Kidney glomerular epithelial cell (primary cell): Measurements from ENCODE around the gene ANO2.
"Not testable (repeated sequence)": the region's sequence is repeated elsewhere in the genome, so short reads cannot be mapped to it uniquely, and the experiment has no call there.

ENCODE experiments used
- DNase-seq: peaks from one replicate; lab custom pipeline; 2025; lab: John Stamatoyannopoulos, UW

ANO2 gene

DNA sequence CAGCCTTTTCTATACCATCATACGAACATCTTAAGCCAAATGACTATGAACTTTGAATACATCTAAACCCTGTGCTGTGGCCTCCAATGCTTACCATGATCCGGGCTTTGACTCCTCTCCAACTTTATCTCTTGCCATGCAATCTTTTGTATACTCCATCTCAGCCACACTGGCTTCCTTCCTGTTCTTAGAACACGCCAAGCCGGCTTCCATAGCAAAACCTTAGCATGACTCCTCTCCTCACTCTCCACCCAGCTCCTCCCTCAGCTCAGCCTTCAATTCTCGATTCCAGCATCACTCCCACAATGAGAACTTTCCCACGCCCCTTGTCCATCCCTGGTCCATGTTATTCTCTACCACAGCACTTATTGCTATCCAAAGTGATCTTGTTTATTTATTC is 284.8 kb downstream of the ANO2 start:
- DNase-seq = no peak

DNA sequence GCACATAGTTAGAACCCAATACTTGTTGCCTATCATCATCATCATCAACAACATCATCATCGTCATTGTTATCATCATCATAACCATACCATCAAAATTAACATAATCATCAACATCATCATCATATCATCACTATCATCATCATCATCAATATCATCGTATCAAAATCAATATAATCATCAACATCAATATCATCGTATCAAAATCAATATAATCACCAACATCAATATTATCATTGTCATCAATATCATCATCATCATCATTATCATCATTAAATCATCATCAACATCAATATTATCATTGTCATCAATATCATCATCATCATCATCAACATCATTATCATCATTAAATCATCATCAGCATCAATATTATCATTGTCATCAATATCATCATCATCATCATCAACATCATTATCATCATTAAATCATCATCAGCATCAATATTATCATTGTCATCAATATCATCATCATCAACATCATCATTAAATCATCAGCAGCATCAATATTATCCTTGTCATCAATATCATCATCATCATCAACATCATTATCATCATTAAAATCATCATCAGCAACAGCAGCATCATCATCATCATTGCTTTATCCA is 286.6 kb downstream of the ANO2 start:
- not testable (repeated sequence) for DNase-seq

DNA sequence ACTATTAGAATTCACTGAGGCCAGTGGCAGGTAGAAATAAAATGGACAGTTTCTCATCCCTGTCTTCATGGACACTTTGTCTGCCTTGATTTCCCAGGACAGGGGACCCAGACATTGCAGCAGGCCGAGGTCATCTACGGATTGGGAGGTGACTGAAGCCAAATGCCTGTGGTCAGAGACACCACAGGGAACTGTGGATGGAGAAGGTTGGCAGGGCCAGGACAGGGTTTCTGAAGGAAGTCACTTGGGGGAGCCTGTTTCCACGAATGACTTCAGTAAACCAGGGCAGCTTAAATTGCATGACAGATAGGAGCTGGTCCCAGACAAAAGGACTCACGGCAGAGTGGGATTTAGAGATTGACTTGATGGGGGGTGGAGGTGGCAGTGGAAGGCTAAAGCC is 288.2 kb downstream of the ANO2 start:
- no peak for DNase-seq

GRCh38 chr12:5655120-5655519 is 289.9 kb downstream of the ANO2 start:
- DNase-seq = no peak

GRCh38 chr12:5654019-5654418 is 291.0 kb downstream of the ANO2 start:
- no peak for DNase-seq

GRCh38 chr12:5650829-5651461 is 294.1 kb downstream of the ANO2 start:
- DNase-seq = no peak

DNA sequence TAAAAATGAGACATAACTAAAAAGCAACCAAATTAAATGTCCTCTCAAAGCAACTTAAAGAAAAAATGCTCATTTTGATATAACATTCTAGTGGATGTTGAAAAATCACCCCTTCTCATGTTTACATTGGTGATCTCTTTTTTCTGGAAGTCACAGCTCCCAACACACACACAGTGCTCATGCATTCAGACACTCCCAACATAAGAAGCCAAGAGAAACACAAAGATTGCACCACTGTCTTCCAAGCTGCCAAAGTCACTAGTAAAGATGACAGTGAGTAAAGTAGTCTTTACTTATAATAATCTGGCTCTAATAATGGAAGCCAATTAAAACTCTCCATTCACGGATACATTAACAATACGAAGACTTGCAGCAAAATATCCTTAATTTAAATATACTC is 294.8 kb downstream of the ANO2 start:
- no peak for DNase-seq

DNA sequence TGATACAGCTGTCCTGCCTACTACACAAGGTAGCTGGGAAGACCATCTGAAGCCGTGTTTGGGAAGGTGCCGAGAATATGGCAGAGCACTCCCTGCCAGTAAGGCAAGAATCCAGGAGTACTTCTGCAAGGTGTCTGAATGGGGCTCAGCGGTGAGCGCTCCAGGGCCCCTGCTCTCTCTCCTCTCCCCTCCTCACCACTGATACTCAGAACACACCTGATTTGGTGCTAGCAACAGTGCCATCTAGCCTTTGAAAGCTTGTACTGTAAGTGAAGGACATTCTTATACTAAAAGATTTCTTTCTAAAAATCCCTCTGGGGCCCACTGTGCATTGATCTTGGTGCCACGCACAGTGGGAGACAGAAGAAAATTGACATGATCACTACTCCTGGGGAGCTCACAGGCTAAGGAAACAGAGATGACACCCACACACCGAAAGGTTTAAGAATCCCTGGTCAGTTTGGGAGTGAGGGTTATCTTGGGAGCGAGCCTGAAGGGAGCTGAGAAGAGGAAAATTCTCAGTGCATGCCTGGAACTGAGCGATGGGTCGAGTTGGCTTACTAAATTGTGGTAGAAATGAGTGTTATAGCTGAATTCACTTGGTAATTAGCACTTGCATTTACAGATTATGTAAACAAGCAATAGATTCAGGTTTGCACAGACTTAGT is 296.2 kb downstream of the ANO2 start:
- no peak for DNase-seq

DNA sequence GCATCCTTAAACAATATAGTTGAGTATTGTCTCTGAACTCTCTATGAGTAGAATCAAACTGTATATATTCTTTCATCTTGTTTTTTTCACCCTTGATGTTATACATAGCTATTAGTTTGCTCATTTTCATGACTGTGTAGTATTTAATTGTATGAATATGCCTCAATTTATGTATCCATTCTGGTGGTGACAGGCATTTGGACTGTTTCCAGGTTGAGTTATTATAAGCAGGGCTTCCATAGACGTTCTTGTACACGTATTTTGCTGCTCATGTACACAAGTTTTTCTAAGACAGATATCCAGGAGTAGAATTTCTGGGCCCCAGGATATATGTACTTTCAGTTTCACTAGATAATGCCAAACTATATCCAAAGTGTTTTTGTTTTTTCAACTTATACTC is 301.8 kb downstream of the ANO2 start:
- no peak for DNase-seq

GRCh38 chr12:5637698-5638097 is 307.4 kb downstream of the ANO2 start:
- DNase-seq = no peak

GRCh38 chr12:5636907-5637306 is 308.2 kb downstream of the ANO2 start:
- no peak for DNase-seq

DNA sequence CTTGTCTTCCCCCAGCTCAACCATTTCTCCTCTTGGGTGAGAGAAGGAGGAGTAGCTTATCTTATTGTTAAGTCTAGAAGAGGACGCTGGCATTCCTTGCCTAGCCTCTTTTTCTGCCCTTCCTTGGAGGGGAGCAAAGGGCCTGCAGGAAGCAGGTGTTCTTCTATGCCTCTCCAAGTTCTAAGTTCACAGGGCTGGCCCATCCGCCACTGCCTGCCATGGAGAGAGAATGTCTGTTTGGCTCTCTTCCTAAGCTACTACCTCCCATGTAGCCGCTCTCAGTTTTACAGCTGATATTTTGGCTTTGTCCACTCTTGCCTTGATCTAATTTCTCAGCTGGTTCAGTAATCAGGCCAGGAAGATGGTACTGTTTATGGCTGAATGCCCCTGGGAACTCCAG is 312.0 kb downstream of the ANO2 start:
- DNase-seq = no peak

- DNase-seq = no peak
These were observed 312.6 kb downstream of the ANO2 start for GRCh38 chr12:5632453-5632852.

DNA sequence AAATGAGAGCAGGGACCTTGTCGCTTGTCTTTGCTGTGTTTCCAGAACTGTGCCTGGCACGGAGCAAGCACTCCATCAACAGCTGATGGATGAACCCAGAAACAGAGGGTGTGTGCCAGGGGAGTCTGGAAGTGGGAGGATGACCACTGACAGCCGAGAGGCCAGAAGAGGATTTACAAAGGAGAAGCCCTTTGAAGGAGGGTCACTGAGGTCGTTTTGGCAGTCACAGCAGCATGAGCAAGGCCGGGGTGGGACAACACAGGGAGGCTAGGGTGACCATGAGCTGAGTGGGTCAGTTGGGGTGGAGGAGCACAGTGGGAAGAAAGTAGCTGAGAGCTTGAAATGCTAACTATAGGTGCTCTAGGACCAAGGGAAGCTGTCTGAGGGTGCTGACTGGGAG is 313.6 kb downstream of the ANO2 start:
- no peak for DNase-seq

DNA sequence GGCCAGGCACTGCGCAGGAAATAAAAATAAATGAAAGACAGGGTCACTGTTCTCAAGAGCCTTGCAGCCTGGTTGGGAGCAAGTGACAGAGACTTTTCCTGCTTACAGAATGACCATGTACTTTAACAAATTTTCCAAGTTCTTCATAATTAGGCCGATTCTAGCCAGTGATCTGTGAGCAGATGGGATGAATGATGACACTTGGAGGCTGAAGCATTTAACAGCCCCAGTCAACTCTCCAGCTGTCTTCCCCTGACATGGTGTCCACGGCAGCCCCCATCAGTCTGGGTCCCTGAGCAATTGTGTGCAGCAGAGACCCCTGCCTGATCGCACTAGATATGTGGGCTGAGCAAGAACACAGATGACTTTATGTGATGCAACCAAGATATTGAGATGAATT is 314.3 kb downstream of the ANO2 start:
- DNase-seq = no peak

- no peak for DNase-seq
These were observed 316.6 kb downstream of the ANO2 start for GRCh38 chr12:5628501-5628900.

DNA sequence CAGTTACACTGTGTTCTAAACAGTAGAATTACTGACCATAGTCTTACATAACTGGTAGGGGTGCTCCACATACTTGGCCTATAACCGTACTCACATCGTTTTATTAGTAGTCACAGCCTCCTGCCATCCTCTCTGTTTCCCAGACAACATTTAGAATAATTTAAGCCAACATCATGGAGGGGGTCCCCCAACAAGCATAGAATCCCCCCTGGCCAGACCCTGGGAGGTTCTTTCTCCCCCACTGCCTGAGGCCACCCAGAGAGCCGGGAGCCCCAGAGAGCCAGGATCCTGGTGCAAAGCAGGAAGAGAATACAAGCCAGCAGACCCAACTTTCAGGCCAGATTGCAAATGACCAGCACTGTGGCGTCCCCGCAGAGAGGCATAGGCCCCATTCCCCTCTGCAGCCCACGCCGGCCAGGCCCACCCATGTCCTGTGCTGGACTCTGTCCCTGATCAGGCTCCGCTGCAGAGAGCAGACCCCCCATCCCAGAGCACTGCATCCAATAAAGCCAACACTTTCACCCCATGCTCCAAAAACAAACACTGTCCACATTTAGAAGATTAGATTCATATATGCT is 317.9 kb downstream of the ANO2 start:
- DNase-seq = no peak

DNA sequence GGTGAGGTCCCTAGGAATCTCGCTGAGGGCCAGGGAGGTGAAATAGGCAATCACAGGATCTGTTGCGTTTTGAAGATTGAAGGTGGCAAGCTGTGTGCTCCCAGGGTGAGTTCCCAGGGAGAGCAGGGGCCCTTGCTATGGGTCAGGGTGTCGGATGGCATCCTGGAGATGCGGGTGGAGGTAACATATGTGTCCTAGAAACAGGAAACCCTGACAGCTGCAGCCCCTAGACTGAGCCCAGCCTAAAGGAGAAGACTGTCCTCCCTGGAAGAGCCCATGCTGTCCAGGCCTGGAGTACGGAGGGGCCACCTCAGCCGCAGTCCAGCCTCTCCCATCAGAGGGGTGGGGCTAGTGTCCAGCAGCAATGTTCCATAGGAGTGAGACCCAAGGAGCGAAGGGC is 318.9 kb downstream of the ANO2 start:
- no peak for DNase-seq

DNA sequence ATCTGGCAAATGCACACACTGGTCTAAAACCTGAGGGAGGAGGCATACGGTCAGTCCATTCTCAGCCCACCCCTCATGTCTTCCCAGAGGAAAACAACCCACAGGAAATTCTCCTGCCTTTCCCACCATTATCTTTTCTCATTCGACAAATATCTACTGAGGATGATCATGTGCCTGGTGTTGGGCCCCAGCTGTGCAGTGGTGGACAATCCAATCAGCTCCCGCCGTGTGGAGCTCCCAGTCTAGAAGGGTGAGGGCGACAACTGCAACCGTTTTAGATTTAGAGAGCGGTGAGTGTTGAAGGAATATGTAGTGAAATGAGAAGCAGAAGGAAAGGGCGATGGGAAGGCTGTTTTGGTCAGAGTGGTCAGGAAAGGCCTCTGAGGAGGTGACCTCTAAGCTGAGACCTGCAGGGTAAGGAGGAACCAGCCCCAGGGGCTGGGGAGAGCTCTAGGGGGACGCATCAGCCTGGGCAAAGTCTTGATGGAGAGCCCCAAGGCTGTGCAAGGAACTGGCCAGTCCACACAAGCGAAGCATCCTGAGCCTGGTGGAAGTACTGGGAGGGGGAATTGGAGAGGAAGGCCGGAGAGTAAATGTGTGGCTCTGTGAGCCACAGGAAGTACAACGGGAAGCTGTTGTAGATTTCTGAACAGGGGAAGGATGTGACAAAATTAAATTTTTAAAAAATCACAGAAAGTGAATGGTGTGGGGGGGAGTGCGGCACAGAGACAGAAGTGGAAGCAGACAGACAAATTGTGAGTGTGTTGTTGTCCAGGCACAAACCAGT is 320.4 kb downstream of the ANO2 start:
- DNase-seq = no peak

DNA sequence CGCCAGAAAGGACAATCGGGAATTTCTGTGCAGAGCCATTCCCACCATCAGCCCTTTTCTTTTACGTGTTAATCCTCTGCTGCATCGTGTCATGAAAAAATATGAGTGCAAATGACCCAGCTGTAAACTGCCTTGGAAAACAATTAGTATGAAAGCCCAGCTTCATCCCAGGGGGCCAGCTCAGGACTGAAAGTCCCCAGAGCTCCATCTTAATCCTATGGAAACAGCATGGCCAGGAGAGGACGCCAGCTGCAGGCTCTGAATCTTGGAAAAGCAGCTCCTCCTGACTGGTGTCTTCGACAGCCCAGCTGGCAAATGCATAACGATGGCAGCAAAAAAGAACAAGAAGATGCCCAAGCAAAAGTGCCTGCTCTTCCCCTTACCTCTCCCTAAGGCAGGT is 321.6 kb downstream of the ANO2 start:
- no peak for DNase-seq

GRCh38 chr12:5622280-5622679 is 322.8 kb downstream of the ANO2 start:
- DNase-seq = no peak

- no peak for DNase-seq
These were observed 323.7 kb downstream of the ANO2 start for GRCh38 chr12:5621329-5621728.

DNA sequence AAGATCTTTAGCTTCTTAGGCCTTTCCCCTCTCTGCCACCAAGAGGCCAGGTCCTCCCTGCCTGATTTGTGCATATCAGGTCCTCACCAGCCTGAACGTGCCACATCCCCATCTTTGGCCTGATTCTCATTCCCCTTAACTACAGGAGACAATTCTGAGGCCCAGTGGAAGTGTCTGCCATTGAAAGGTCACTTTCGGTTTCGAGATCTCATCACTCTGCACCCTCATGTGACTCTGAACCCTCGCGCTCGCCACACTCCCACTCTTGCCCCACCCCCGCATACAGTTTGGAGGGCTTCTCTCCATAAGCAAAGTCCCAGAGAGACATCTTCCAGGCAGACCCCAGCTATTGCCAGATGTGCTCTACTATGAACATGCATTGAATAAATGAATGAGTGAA is 324.2 kb downstream of the ANO2 start:
- DNase-seq = no peak
